Raji (cell line): Measurements from ENCODE around the gene TCF7.

Experiments used
- POLR2A ChIP-seq: IDR thresholded peaks from 2 replicates; pipeline ENCODE4 v1.6.1; 2011; ENCODE audit warnings: low read depth, low read length, control low read depth; ENCODE audit not compliant: insufficient read depth

The TCF7 gene

GRCh38 chr5:134140530-134141201, 26.2 kb downstream of the TCF7 start:
- TF ChIP-seq POLR2A, result no peak

GRCh38 chr5:134141331-134142050, 27.0 kb downstream of the TCF7 start:
- TF ChIP-seq POLR2A, result no peak

- no peak for TF ChIP-seq POLR2A
Observed at GRCh38 chr5:134142052-134142451, 27.6 kb downstream of the TCF7 start.

DNA sequence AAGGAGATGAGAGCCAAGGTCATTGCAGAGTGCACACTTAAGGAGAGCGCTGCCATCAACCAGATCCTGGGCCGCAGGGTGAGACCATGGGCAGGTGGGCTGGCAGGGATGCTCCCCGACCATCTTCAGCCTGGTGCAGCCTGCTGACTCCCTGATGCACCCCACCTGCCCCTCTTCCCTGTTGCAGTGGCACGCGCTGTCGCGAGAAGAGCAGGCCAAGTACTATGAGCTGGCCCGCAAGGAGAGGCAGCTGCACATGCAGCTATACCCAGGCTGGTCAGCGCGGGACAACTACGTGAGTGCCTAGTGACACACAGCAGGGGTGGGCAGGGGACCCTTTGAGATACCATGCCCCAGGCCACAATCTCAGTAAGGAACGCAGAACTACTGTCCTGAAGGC, 28.3 kb downstream of the TCF7 start:
- no peak for TF ChIP-seq POLR2A

GRCh38 chr5:134143431-134143830, 28.9 kb downstream of the TCF7 start:
- no peak for TF ChIP-seq POLR2A

DNA sequence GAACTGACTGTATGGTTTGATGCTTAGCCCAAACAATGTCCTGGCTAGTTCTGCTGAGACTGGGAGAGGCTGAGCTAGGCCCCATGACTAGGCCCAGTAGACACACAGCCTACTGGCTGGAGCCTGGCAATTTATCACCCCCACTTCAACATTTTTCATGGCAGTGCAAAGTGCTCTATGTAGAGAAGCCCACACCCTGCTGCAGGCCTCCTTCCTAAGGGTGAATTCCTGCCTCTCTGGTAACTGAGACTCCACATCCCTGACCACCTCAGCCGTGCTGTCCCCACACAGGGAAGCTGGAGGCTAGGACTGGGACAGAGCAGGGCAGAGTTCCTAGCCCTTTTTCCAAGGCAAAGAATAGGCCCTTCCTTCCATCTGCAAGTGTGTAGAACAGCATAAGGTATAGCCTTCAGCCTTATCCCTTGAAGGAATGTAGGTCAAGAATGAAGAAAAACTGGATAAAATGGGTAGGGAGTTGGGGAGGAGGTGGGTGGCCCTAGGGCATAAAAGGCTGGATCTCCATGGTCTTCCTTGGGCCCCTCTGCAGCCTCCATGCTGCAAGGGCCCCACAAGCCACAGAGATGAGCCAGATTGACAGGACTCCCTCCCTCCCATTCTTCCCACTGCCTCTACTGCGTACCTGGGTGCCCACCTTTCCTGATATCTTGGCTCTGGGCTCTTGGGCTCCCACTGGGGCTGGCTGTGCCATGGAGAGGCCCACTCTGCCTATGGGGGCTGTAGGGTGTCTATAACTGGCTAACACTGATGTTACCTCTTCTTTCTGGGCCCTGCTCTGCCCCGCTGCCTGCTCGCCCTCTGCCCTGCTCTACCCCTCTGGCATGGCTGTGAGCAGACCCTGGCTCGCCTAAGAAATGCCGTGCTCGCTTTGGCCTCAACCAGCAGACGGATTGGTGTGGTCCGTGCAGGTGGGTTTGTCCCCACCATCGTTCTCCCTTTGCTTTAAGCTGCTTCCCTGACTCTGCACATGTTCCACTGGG, 29.8 kb downstream of the TCF7 start:
- TF ChIP-seq POLR2A, result no peak

DNA sequence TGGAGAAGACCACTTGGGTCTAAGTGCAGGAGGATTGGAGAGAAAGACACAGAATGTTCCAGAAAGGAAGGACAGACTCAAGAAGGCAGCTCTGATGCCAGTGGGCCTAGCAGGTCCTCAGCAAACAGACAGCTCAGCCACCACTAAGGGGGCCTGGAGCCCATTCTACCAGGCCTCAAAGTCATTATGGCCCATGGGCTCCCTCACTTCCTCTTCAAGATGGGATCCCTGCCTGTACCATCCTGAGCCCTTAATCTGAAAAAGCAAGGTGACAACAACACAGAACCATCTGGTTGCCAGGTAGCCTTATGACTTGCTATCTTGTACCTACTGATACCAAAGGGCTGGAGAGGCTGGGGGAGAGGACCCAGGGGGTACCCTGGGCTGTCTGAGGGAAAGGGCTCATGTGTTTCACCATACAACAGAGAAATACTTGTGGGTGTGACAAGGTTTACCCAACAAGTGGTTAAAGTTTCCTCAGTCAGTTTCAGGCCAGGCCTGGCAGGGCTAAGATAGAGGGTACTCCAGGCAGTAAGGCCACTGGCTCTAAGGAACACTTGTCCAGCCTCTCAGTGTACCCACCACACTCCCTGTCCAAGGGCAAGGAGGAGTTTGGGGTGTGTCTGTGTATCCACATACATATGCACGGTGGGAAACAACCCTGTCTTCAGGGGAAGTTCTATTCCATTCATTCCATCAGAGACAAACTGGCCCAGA, 30.7 kb downstream of the TCF7 start:
- no peak for TF ChIP-seq POLR2A

DNA sequence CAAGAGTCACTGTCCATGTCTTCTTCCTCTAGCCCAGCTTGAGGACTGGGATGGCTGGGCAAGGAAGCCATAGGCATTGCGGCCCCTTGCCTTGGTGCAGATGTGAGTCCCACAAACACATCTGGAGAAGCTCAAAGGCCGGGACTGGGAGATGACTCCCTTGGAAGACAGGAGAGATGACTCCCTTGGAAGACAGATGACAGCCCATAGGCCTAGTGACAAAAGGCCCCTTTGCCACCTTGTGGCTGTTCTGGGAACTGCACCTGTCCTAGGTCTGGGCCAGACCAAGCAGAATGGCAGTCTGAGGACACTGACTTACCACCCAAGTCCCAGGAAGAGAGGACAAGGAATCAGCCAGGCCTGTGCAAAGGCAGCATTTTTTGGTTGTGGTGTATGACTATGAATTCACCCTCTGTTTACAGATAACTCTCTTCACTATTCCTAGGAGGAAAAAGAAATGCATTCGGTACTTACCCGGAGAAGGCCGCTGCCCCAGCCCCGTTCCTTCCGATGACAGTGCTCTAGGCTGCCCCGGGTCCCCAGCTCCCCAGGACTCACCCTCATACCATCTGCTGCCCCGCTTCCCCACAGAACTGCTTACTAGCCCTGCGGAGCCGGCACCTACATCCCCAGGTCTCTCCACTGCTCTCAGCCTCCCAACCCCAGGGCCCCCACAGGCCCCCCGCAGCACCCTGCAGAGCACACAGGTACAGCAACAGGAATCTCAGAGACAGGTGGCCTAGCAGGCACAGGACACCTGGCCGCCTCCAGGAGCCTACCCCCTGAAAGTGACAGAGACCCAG, 31.5 kb downstream of the TCF7 start:
- TF ChIP-seq POLR2A, result no peak

DNA sequence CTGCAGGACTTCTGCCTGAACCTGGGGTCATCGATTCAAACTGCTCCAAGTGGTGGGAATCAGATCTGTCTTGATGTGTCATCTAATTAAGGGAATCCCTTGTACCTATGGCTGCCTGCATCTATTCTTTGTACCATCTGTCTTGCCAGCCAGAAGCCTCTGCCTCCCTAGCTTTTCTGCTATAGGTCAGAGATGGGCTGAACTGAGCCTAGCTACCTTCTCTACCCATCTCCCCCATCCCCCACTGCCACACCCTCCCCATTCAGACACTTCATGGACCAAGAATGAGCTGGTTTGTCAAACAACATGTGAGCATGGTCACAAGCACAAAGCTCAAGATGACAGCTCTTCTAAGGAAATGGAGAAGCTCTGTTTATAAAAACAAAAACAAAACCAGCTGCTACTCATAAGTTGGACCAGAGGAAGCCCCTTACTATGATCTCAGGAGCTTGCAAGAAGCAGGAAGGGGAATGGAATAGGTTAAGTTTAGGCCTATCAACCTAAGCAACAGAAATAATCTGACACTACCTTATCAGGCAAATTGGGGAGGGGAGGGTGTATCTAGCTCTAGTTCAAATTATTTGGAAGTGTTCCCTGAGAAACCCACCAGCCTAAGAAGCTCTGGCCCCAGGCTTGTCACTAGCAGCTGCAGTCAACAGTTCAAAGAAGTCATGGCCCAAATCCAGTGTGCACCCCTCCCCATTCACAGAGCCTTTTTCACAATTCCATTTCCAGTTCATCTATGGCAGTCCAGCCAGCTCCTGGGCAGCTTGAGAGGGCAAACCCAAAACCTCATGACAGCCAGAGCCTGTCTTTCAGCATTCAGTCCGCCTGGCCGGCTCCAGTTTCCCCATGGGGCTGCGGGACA, 32.4 kb downstream of the TCF7 start:
- TF ChIP-seq POLR2A, result no peak

DNA sequence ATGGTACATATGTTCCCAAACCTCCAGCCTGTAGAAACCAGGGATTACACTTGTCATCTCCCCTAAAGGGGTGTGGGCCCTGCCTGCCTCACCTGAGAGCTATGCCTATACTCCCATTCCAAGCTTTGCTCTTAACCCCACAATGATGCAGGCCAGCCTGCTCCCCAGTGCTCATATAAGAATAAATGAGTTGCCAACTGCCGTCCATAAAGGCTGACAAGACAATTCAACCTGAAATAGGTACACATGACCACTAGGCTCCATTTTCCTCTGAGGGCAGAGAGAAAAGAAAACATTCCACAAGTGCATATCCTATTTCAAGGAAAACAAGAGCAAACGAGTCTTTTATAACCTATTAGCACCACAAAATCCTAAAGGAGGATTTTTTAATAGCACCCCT, 33.8 kb downstream of the TCF7 start:
- no peak for TF ChIP-seq POLR2A

GRCh38 chr5:134148986-134149539, 34.6 kb downstream of the TCF7 start:
- TF ChIP-seq POLR2A, result no peak

- no peak for TF ChIP-seq POLR2A
Observed at GRCh38 chr5:134149571-134150303, 35.3 kb downstream of the TCF7 start.
